HG03025 (cell line): ENCODE results near the gene GALNT9.

ENCODE experiments used
- ATAC-seq: cut with Tn5 transposase; IDR thresholded peaks from one replicate; pipeline ENCODE4 v1.9.1; 2021; ENCODE audit warnings: mild to moderate bottlenecking, moderate library complexity; ENCODE audit not compliant: unreplicated experiment, low FRiP score

Gene GALNT9

GRCh38 chr12:132176920-132177551, 152.4 kb downstream of the GALNT9 start:
- no peak for ATAC-seq

- ATAC-seq = no peak
These were observed 152.9 kb downstream of the GALNT9 start for GRCh38 chr12:132176385-132176919.

- no peak for ATAC-seq
These were observed 153.6 kb downstream of the GALNT9 start for GRCh38 chr12:132175496-132176384.

GRCh38 chr12:132174839-132175490, 154.4 kb downstream of the GALNT9 start:
- ATAC-seq = no peak

- no peak for ATAC-seq
These were observed 155.2 kb downstream of the GALNT9 start for GRCh38 chr12:132174015-132174838.

DNA sequence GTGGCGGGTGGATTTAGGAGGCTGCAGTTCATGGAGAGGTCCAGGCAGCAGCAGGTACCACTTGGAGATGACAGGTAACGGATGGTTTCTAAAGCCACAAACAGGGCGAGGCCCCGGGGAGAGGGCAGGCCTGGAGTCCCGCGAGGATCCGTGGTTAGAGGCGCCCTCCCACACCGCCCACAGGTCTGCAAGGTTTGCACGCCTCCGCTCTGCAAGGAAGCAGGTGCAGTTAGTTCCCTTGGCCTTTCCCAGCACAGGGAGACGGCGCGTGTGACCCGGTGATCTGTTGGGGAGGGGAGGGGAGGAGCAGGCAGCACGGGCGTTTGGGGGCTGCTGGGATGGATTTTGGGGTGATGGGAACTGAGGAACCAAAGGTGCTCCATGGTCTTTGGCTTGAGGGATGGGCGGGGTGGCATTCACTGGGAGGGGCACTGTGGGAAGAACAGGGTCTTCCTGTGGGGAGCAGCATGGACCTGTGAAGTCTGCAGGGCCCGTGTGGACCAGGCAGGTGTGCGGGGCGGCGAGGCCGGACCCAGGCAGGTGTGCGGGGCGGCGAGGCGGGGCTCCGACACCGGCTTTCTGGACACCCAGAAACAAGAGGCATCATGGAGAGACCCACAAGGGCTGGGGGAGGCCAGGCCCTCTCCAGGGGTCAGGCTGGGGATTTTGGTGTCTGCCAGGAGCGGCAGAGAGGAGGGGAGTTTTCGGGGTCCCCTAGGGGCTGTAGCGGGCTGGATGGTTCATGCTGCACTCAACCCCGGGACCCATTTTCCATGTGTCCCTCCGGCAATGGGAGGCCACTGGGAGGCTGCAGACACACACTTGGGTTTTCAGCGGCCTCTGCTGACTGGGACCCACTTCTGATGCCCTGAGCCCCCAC, 156.0 kb downstream of the GALNT9 start:
- ATAC-seq = no peak

- no peak for ATAC-seq
These were observed 156.8 kb downstream of the GALNT9 start for GRCh38 chr12:132172619-132173018.

DNA sequence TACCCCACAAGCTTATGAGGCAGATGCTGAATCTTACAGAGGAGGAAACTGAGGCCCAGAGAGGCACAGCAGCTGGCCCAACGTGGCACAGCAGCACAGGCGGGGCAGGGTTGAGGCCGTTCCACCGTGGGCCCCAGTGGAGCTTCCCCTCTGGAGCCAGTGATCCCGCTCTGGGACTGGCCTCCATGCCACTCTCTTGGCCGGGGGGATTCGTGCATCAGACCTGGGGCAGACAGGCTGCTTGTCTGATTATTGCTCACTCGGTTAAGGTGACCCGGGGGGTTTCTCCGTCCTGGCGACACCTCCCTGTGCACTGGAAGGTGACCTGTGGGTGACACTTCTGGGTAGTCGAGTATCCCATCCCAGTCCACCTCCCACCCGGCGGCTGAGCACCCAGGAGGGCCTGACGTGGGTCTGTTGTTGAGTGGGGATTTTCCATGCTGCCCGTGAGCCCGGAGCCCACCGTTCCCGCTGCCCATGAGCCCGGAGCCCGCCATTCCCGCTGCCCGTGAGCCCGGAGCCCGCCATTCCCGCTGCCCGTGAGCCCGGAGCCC, 157.3 kb downstream of the GALNT9 start:
- no peak for ATAC-seq

DNA sequence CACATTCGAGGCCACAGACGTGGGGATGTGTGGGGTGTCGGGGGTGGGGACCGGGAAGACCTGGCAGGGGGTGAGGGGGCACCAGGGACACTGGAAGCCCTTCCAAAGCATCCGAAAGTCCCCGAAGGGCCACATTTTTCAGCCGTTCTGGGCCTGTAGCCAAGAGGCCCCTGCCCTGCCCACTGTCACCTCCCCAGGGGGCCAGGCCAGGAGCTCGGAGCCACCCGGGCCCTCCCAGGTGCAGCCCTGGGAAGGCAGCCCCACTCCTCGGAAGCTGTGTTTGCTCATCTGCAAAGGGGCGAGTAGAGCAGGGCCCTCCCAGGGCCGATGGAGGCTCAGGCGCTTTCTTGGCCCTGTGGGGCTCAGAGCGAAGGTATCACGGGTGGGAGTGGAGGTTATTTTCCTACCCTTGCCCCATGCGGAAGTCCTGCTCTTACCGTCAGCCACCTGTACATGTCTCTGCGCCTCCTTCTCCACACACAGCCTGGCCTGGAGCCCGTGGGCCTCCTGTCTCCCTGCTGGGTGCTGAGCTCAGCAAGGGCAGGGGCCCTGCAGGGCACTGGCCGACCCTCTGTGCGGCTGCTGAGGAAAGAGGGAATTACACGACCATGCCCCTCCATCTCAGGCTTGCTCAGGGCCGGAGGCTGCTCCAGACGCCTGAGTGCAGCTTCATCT, 158.0 kb downstream of the GALNT9 start:
- ATAC-seq = no peak

GRCh38 chr12:132170637-132171292, 158.6 kb downstream of the GALNT9 start:
- no peak for ATAC-seq

GRCh38 chr12:132170094-132170636, 159.2 kb downstream of the GALNT9 start:
- ATAC-seq = no peak

GRCh38 chr12:132169376-132169775, 160.0 kb downstream of the GALNT9 start:
- no peak for ATAC-seq

GRCh38 chr12:132168311-132169031, 160.9 kb downstream of the GALNT9 start:
- no peak for ATAC-seq

DNA sequence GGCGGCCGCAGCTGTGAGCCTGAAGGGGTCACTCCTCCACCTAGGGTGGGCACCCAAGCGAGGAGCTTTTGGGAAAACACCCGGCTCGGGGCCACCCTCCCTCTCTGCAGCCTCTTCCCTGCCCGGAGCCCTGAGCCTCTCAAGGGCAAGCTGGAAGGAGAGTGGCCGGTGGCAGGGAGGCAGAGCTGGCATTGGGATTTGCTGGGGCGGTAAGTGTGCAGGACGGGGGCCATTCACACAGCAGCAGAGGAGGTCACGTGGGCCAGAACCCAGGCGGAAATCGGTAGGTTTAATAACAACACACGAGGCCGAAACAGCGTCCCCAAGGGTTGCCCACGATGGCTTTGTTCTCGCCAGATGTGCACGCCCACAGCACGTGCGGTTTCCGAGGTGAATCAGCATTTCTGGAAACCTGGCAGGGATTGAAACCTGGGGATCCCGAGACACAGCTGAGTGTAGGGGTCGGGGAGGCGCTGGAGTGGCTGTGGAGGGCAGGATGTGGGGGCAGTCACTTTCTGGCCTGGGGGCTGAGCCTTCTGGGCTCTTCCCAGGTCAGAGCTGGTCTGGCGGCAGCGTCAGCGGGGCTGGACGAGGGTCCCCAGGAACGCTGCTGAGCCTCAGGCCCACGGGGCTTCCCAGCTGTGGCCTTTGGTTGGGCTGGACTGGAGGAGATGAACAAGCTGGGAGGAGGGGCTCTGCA, 161.6 kb downstream of the GALNT9 start:
- ATAC-seq = no peak

GRCh38 chr12:132166801-132167591, 162.4 kb downstream of the GALNT9 start:
- no peak for ATAC-seq

GRCh38 chr12:132166093-132166492, 163.3 kb downstream of the GALNT9 start:
- no peak for ATAC-seq
